DND-41 (cell line): ENCODE data around the gene SFXN5.

Experiments used
- ATAC-seq: fragments of 200-7000 bp; cut with Tn5 transposase; 3 replicates; pipeline ENCODE4 v1.9.1; 2021; ENCODE audit warnings: low read depth; ENCODE audit not compliant: insufficient read depth
- DNase-seq: peaks from one replicate; pipeline ENCODE4 v3.0.0-alpha.2; 2020
- H2AFZ ChIP-seq: 2 replicates; pipeline ENCODE4 v1.6.0; 2012; ENCODE audit warnings: low read depth, low read length
- H3K27ac ChIP-seq: 2 replicates; pipeline ENCODE4 v1.5.1; 2012; ENCODE audit warnings: low read length, inconsistent platforms
- H3K27me3 ChIP-seq: fragments of 200-600 bp; sonication (generic); 2 replicates; pipeline ENCODE4 v1.6.0; 2012; ENCODE audit warnings: low read length, mild to moderate bottlenecking, inconsistent platforms; ENCODE audit not compliant: insufficient read depth, poor library complexity
- H3K36me3 ChIP-seq: 2 replicates; pipeline ENCODE4 v1.5.1; 2012; ENCODE audit warnings: low read length, inconsistent platforms; ENCODE audit not compliant: insufficient read depth
- H3K4me1 ChIP-seq: 2 replicates; pipeline ENCODE4 v1.5.1; 2012; ENCODE audit warnings: mild to moderate bottlenecking, low read length; ENCODE audit not compliant: insufficient read depth
- H3K4me2 ChIP-seq: 2 replicates; pipeline ENCODE4 v1.6.0; 2012; ENCODE audit warnings: mild to moderate bottlenecking, moderate library complexity, low read length, inconsistent platforms; ENCODE audit not compliant: insufficient read depth
- H3K4me3 ChIP-seq, 2 experiments: fragments of 200-600 bp in 1 of 2; shearing (Covaris generic) in 1 of 2; 2 replicates each; pipeline ENCODE4 v1.5.1; 2012 to 2016; ENCODE audit warnings: inconsistent platforms in 2 of 2, low read length in 2 of 2, mild to moderate bottlenecking in 2 of 2, low read depth in 1 of 2, moderate library complexity in 1 of 2
- H3K79me2 ChIP-seq: 2 replicates; pipeline ENCODE4 v1.6.0; 2012; ENCODE audit warnings: low read length, inconsistent platforms; ENCODE audit not compliant: insufficient read depth
- H3K9ac ChIP-seq: 2 replicates; pipeline ENCODE4 v1.6.0; 2012; ENCODE audit warnings: low read depth, mild to moderate bottlenecking, inconsistent platforms, low read length, moderate library complexity
- H3K9me3 ChIP-seq: 2 replicates; pipeline ENCODE4 v1.5.1; 2012; ENCODE audit warnings: low read length, moderate library complexity, mild to moderate bottlenecking, inconsistent platforms; ENCODE audit not compliant: insufficient read depth, severe bottlenecking
- H4K20me1 ChIP-seq: 2 replicates; pipeline ENCODE4 v1.6.0; 2012; ENCODE audit warnings: low read length; ENCODE audit not compliant: insufficient read depth
- EZH2 ChIP-seq: IDR thresholded peaks from 3 replicates; pipeline ENCODE4 v1.6.1; 2012; ENCODE audit warnings: borderline replicate concordance, low read depth, mild to moderate bottlenecking, moderate library complexity, low read length, inconsistent platforms; ENCODE audit not compliant: severe bottlenecking
- TF ChIP-seq, protein P1 (sequence below): IDR thresholded peaks from 2 replicates; pipeline ENCODE4 v1.5.1; 2012; ENCODE audit warnings: borderline replicate concordance, low read length, moderate library complexity, mild to moderate bottlenecking; ENCODE audit not compliant: poor library complexity, severe bottlenecking; ENCODE audit errors: extremely low read depth

Gene SFXN5

GRCh38 chr2:72900191-72900825 lies 171.2 kb downstream of the SFXN5 start:
- Histone ChIP-seq H3K36me3 (no peaks in the 10 kb centered on the region), H3K4me3 (no peak overlapping the region), H3K4me2 (no peak overlapping the region), H2AFZ (no peak overlapping the region), H4K20me1 (no peaks in the 10 kb centered on the region), H3K79me2 (no peaks in the 10 kb centered on the region), H3K9me3 (no peaks in the 10 kb centered on the region), H3K27me3 (peaks cover 15% of the 10 kb centered on the region), H3K27ac (no peak overlapping the region), H3K9ac (no peak overlapping the region), H3K4me1 (no peaks in the 10 kb centered on the region)
- ATAC-seq (no peak), DNase-seq (no peak)
- TF ChIP-seq, protein P1, sequence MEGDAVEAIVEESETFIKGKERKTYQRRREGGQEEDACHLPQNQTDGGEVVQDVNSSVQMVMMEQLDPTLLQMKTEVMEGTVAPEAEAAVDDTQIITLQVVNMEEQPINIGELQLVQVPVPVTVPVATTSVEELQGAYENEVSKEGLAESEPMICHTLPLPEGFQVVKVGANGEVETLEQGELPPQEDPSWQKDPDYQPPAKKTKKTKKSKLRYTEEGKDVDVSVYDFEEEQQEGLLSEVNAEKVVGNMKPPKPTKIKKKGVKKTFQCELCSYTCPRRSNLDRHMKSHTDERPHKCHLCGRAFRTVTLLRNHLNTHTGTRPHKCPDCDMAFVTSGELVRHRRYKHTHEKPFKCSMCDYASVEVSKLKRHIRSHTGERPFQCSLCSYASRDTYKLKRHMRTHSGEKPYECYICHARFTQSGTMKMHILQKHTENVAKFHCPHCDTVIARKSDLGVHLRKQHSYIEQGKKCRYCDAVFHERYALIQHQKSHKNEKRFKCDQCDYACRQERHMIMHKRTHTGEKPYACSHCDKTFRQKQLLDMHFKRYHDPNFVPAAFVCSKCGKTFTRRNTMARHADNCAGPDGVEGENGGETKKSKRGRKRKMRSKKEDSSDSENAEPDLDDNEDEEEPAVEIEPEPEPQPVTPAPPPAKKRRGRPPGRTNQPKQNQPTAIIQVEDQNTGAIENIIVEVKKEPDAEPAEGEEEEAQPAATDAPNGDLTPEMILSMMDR = no peak
- TF ChIP-seq EZH2 = no peak

GRCh38 chr2:72898585-72898906 lies 173.0 kb downstream of the SFXN5 start:
- no peaks in the 10 kb centered on the region for H3K79me2 ChIP-seq
- no peaks in the 10 kb centered on the region for H3K9me3 ChIP-seq
- H3K27me3 ChIP-seq = peaks cover 15% of the 10 kb centered on the region
- TF ChIP-seq, protein P1 = no peak
- TF ChIP-seq EZH2 = no peak
- H3K9ac ChIP-seq = no peak overlapping the region
- ATAC-seq (no peak), DNase-seq (no peak)
- no peaks in the 10 kb centered on the region for H3K36me3 ChIP-seq
- no peak overlapping the region for H3K4me3 ChIP-seq
- no peaks in the 10 kb centered on the region for H3K4me1 ChIP-seq
- H3K27ac ChIP-seq = no peak overlapping the region
- H4K20me1 ChIP-seq = peaks cover 3% of the 10 kb centered on the region; the same call in 1 of the 2 replicates
- no peak overlapping the region for H3K4me2 ChIP-seq
- H2AFZ ChIP-seq = no peak overlapping the region

- ATAC-seq (no peak), DNase-seq (no peak)
- Histone ChIP-seq H3K4me3 (no peak overlapping the region), H3K4me1 (no peaks in the 10 kb centered on the region), H3K4me2 (no peak overlapping the region), H3K27ac (no peak overlapping the region), H3K79me2 (no peaks in the 10 kb centered on the region), H2AFZ (no peak overlapping the region), H3K9ac (no peak overlapping the region), H4K20me1 (peaks cover 3% of the 10 kb centered on the region; the same call in 1 of the 2 replicates), H3K27me3 (peaks cover 9% of the 10 kb centered on the region), H3K36me3 (no peaks in the 10 kb centered on the region), H3K9me3 (no peaks in the 10 kb centered on the region)
- TF ChIP-seq, protein P1 = no peak
- no peak for TF ChIP-seq EZH2
Measured at GRCh38 chr2:72897785-72898584, 173.5 kb downstream of the SFXN5 start.
